Measurements from ENCODE around the gene SPOCK1. TPM values are rescaled to one million over a fixed set of nuclear protein-coding genes. Genes with fewer than 3 reads are reported as not detected.

The SPOCK1 gene
- total and polyA plus RNA-seq, 2 experiments from 2014 or later, result 268 to 471 TPM

DNA sequence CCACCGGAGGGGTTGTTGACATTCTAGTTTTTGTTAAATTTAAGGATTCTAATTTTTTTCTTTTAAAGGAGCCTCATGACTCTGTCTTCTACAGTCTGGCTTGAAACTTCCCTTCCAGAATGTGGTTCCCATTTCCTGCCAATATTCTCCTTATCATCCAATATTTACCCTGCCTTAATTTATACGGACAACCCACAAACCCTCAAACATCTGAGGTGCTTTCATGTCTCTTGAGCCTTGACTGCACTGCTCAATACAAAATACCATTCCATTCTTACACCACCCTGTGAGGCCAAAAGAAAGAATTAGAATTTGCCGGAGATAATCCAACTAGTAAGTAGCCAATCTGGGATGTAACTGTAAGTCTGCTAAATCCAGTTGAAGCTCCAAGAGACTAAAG is 346.5 kb downstream of the SPOCK1 start:
- Histone ChIP-seq H3K79me2 (ENCODE audit: insufficient read depth) (peaks cover 74% of the 10 kb centered on the region), H2AFZ (no peak overlapping the region), H3F3A (ENCODE audit: insufficient read depth) (0 out of 2 replicates have a peak, but pooled peaks cover under 1% of the 10 kb centered on the region), H3K27me3 (replicated peaks; ENCODE audit: insufficient read depth) (no peaks in the 10 kb centered on the region), H3K4me3 (no peak overlapping the region), H3K9me2 (ENCODE audit: insufficient read depth) (no peaks in the 10 kb centered on the region), H3K4me1 (ENCODE audit: insufficient read depth) (peaks cover under 1% of the 10 kb centered on the region; the same call in 1 of the 2 replicates), H3K27ac (no peak overlapping the region), H3K9ac (no peak overlapping the region), H3K36me3 (ENCODE audit: low read depth) (no peaks in the 10 kb centered on the region), H4K20me1 (ENCODE audit: insufficient read depth) (no peaks in the 10 kb centered on the region; the same call in 1 of the 2 replicates), H3K4me2 (ENCODE audit: unreplicated experiment) (no peak overlapping the region), H3K9me3 (ENCODE audit: low read depth) (no peaks in the 10 kb centered on the region)
- in situ Hi-C loops (cut with MboI), result no loop called here
- 93% methylated on average over 3 of the region's 3 CpGs for WGBS, 2 experiments (ENCODE audit: low coverage in 1 of 2, low lambda C conversion rate in 2 of 2, missing lambda C conversion rate in 2 of 2)
- no peak for TF ChIP-seq EZH2phosphoT487 (IDR thresholded peaks at IDR 0.05; ENCODE audit: insufficient read depth, low read depth)
- no peak for TF ChIP-seq EZH2 (IDR thresholded peaks at IDR 0.05; ENCODE audit: insufficient read depth, poor library complexity, severe bottlenecking)
- no peak for DNase-seq

DNA sequence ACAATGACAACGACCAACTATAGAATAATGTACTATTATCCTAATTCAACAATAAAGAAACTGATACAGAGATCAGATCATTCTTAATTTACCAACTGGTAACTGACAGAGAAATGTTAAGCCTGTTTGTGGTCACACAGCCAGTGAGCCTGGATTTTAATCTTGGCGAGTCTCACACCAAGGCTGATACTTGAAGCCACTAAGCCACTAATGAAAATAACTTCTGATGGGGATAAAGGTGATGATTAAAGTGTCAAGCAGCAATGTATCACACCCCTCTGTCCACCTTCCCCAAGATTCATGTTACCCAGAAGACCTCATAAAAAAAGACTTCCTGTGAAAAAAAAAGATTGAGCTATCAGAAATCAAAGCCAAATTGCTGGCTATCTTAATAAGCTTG is 350.5 kb downstream of the SPOCK1 start:
- 71 to 86% methylated on average over 2 of the region's 2 CpGs for WGBS, 2 experiments (ENCODE audit: low coverage in 1 of 2, low lambda C conversion rate in 2 of 2, missing lambda C conversion rate in 2 of 2)
- H3K36me3 ChIP-seq (ENCODE audit: low read depth), result no peaks in the 10 kb centered on the region
- H3K4me3 ChIP-seq, result no peak overlapping the region
- no peak overlapping the region for H3K27ac ChIP-seq
- H3K4me1 ChIP-seq (ENCODE audit: insufficient read depth), result peaks cover 33% of the 10 kb centered on the region
- H3K27me3 ChIP-seq (replicated peaks; ENCODE audit: insufficient read depth), result no peaks in the 10 kb centered on the region
- no peaks in the 10 kb centered on the region; the same call in 1 of the 2 replicates for H4K20me1 ChIP-seq (ENCODE audit: insufficient read depth)
- no peak for DNase-seq
- in situ Hi-C loops (cut with MboI), result no loop called here
- no peak overlapping the region for H2AFZ ChIP-seq
- no peak overlapping the region for H3K4me2 ChIP-seq (ENCODE audit: unreplicated experiment)
- no peaks in the 10 kb centered on the region for H3K9me3 ChIP-seq (ENCODE audit: low read depth)
- H3K79me2 ChIP-seq (ENCODE audit: insufficient read depth), result peaks cover 74% of the 10 kb centered on the region
- TF ChIP-seq EZH2 (IDR thresholded peaks at IDR 0.05; ENCODE audit: insufficient read depth, poor library complexity, severe bottlenecking), result no peak
- no peak for TF ChIP-seq EZH2phosphoT487 (IDR thresholded peaks at IDR 0.05; ENCODE audit: insufficient read depth, low read depth)
- H3K9ac ChIP-seq, result no peak overlapping the region
- H3K9me2 ChIP-seq (ENCODE audit: insufficient read depth), result no peaks in the 10 kb centered on the region
- peaks cover 33% of the 10 kb centered on the region for H3F3A ChIP-seq (ENCODE audit: insufficient read depth)

DNA sequence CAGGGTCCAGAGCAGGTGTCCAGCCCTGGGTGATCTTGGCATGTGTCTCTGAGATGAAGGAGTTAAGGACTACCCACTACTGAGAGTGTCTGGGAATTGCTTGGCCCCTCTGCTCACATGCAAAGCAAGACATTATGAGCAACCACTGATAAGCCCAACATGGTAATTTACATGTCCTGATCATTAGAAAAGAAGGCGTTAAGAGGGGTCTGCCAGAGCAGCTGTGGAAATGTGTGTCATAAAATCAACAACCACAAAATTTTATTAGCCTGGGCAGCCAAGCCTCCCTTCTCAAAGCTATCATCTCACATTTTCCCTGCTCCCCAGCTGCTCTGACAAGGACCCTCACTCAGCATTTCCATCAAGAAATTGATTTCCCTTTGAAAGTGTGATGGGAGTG is 351.0 kb downstream of the SPOCK1 start:
- Histone ChIP-seq H3K27ac (no peak overlapping the region), H4K20me1 (ENCODE audit: insufficient read depth) (no peaks in the 10 kb centered on the region; the same call in 1 of the 2 replicates), H3F3A (ENCODE audit: insufficient read depth) (peaks cover 38% of the 10 kb centered on the region), H3K9ac (no peak overlapping the region), H3K36me3 (ENCODE audit: low read depth) (no peaks in the 10 kb centered on the region), H3K79me2 (ENCODE audit: insufficient read depth) (peaks cover 69% of the 10 kb centered on the region), H3K4me3 (no peak overlapping the region), H3K27me3 (replicated peaks; ENCODE audit: insufficient read depth) (no peaks in the 10 kb centered on the region), H3K4me1 (ENCODE audit: insufficient read depth) (peaks cover 38% of the 10 kb centered on the region), H3K4me2 (ENCODE audit: unreplicated experiment) (no peak overlapping the region), H2AFZ (no peak overlapping the region), H3K9me2 (ENCODE audit: insufficient read depth) (no peaks in the 10 kb centered on the region), H3K9me3 (ENCODE audit: low read depth) (no peaks in the 10 kb centered on the region)
- whole genome bisulfite sequencing, 2 experiments (ENCODE audit: low coverage in 1 of 2, low lambda C conversion rate in 2 of 2, missing lambda C conversion rate in 2 of 2), result 96 to 100% methylated on average over 1 of the region's 1 CpG
- no peak for DNase-seq
- in situ Hi-C loops (cut with MboI), result no loop called here
- TF ChIP-seq EZH2 (IDR thresholded peaks at IDR 0.05; ENCODE audit: insufficient read depth, poor library complexity, severe bottlenecking) (no peak), EZH2phosphoT487 (IDR thresholded peaks at IDR 0.05; ENCODE audit: insufficient read depth, low read depth) (no peak)

DNA sequence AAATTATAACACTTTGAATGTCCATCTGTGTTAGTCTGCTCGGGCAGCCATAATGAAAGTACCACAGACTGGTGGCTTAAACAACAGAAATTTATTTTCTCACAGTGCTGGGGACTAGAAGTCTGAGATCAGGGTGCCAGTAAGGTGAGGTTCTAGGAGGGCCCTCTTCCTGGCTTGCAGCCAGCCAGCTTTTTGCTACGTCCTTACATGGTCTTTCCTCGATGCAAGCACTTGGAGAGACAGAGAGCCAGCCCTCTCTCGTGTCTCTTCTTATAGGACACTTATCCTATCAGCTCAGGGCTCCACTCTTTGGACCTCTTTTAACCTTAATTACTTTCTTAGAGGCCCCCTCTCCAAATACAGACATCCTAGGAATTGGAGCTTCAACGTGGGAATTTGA is 351.8 kb downstream of the SPOCK1 start:
- Histone ChIP-seq H3K4me1 (ENCODE audit: insufficient read depth) (peaks cover 44% of the 10 kb centered on the region), H3K27ac (peak overlapping the region; percentile 98), H3K4me2 (ENCODE audit: unreplicated experiment) (peak overlapping the region; percentile 82), H3K9me3 (ENCODE audit: low read depth) (no peaks in the 10 kb centered on the region), H3F3A (ENCODE audit: insufficient read depth) (peaks cover 43% of the 10 kb centered on the region), H3K36me3 (ENCODE audit: low read depth) (no peaks in the 10 kb centered on the region), H4K20me1 (ENCODE audit: insufficient read depth) (no peaks in the 10 kb centered on the region), H3K79me2 (ENCODE audit: insufficient read depth) (peaks cover 61% of the 10 kb centered on the region), H2AFZ (no peak overlapping the region), H3K9me2 (ENCODE audit: insufficient read depth) (no peaks in the 10 kb centered on the region), H3K4me3 (no peak overlapping the region), H3K9ac (peak overlapping the region; percentile 87), H3K27me3 (replicated peaks; ENCODE audit: insufficient read depth) (no peaks in the 10 kb centered on the region)
- in situ Hi-C loops (cut with MboI), result no loop called here
- DNase-seq, result no peak
- WGBS, 2 experiments (ENCODE audit: low coverage in 1 of 2, low lambda C conversion rate in 2 of 2, missing lambda C conversion rate in 2 of 2), result 87 to 91% methylated on average over 5 of the region's 5 CpGs
- no peak for TF ChIP-seq EZH2phosphoT487 (IDR thresholded peaks at IDR 0.05; ENCODE audit: insufficient read depth, low read depth)
- TF ChIP-seq EZH2 (IDR thresholded peaks at IDR 0.05; ENCODE audit: insufficient read depth, poor library complexity, severe bottlenecking), result no peak
